Keratinocyte (primary cell): Measurements from ENCODE around the gene MTA2. TPM values are rescaled to one million over a fixed set of nuclear protein-coding genes. Genes with fewer than 3 reads are reported as not detected.

Experiments used
- DNase-seq: peaks from one replicate; pipeline ENCODE4 v3.0.0-alpha.2; 2011; ENCODE audit warnings: low read depth, missing footprints, low spot score
- FAIRE-seq: peaks from 2 replicates; lab custom pipeline; 2011; peaks lifted over from hg19 to GRCh38; lab: Jason Lieb, UNC
- H2AFZ ChIP-seq: 2 replicates; pipeline ENCODE4 v1.6.0; 2012; ENCODE audit warnings: low read length, control low read depth, inconsistent platforms; ENCODE audit not compliant: control insufficient read depth
- H3K27ac ChIP-seq: 2 replicates; pipeline ENCODE4 v1.5.1; 2011; ENCODE audit warnings: low read length; ENCODE audit not compliant: control insufficient read depth, insufficient read depth
- H3K27me3 ChIP-seq: 3 replicates; pipeline ENCODE4 v1.6.0; 2011; ENCODE audit warnings: low read length; ENCODE audit not compliant: control insufficient read depth, insufficient read depth; ENCODE audit errors: extremely low read depth
- H3K36me3 ChIP-seq, 2 experiments: 2 replicates in 1 of 2; 3 replicates in 1 of 2; pipeline ENCODE4 v1.5.1; 2011; ENCODE audit warnings: low read length in 2 of 2, mild to moderate bottlenecking in 1 of 2; ENCODE audit not compliant: control insufficient read depth in 2 of 2, insufficient read depth in 2 of 2; ENCODE audit errors: extremely low read depth in 1 of 2
- H3K4me1 ChIP-seq: 3 replicates; pipeline ENCODE4 v1.5.1; 2011; ENCODE audit warnings: low read length; ENCODE audit not compliant: control insufficient read depth, insufficient read depth; ENCODE audit errors: extremely low read depth
- H3K4me2 ChIP-seq: 3 replicates; pipeline ENCODE4 v1.6.0; 2011; ENCODE audit warnings: low read depth, low read length; ENCODE audit not compliant: control insufficient read depth, insufficient read depth; ENCODE audit errors: extremely low read depth
- H3K4me3 ChIP-seq, 3 experiments: fragments of 200-600 bp in 1 of 3; sonication (generic) in 1 of 3; 2 replicates in 2 of 3; 3 replicates in 1 of 3; pipeline ENCODE4 v1.5.1; 2011 to 2016; ENCODE audit warnings: low read length in 3 of 3, mild to moderate bottlenecking in 3 of 3, control low read depth in 2 of 3, inconsistent platforms in 1 of 3, low read depth in 1 of 3, mixed read lengths in 1 of 3, mixed run types in 1 of 3, moderate library complexity in 1 of 3; ENCODE audit not compliant: control insufficient read depth in 2 of 3, insufficient read depth in 2 of 3; ENCODE audit errors: extremely low read depth in 1 of 3
- H3K79me2 ChIP-seq: 2 replicates; pipeline ENCODE4 v1.6.0; 2012; ENCODE audit warnings: low read length; ENCODE audit not compliant: control insufficient read depth, insufficient read depth
- H3K9ac ChIP-seq: 3 replicates; pipeline ENCODE4 v1.6.0; 2011; ENCODE audit warnings: low read length; ENCODE audit not compliant: control insufficient read depth, insufficient read depth; ENCODE audit errors: extremely low read depth
- H3K9me1 ChIP-seq: 3 replicates; pipeline ENCODE4 v1.6.0; 2011; ENCODE audit warnings: low read length; ENCODE audit not compliant: control insufficient read depth, insufficient read depth; ENCODE audit errors: extremely low read depth
- H3K9me3 ChIP-seq: 2 replicates; pipeline ENCODE4 v1.5.1; 2012; ENCODE audit warnings: low read depth, low read length; ENCODE audit not compliant: control insufficient read depth
- H4K20me1 ChIP-seq: 3 replicates; pipeline ENCODE4 v1.6.0; 2011; ENCODE audit warnings: low read length; ENCODE audit not compliant: control insufficient read depth, insufficient read depth; ENCODE audit errors: extremely low read depth
- EZH2 ChIP-seq: IDR thresholded peaks from one replicate; pipeline ENCODE4 v1.6.1; 2012; ENCODE audit warnings: inconsistent platforms, mild to moderate bottlenecking, low read length, moderate library complexity
- dilution Hi-C: fragments of 300-500 bp; cut with MboI; formaldehyde crosslinking; loops from one replicate; pipeline ENCODE4 v1.7.0; 2020; ENCODE audit warnings: low sequenced_read_pairs; ENCODE audit not compliant: extremely low pct_ligation_motif_present
- polyA plus RNA-seq, 5 experiments: library from polyadenylated mRNA; depleted of rRNA in 3 of 5; stranded (reverse) in 3 of 5; stranded (forward) in 1 of 5; unstranded in 1 of 5; fragments of >200 nt; gene quantifications; 1 replicate in 1 of 5; 2 replicates in 3 of 5; 3 replicates in 1 of 5; pipeline versions ENCODE4 v1.2.1 to v1.2.3, GENCODE V29; 2011 to 2012; ENCODE audit warnings: missing spikeins in 2 of 5, low read depth in 1 of 5, low replicate concordance in 1 of 5
- TF ChIP-seq, protein P1 (sequence below), 3 experiments: IDR thresholded peaks in 1 of 3; conservative IDR thresholded peaks in 1 of 3; optimal IDR thresholded peaks in 1 of 3; 2 replicates in 2 of 3; 3 replicates in 1 of 3; pipeline versions ENCODE3 to v1.5.1; 2011; ENCODE audit warnings: low read length in 3 of 3, mild to moderate bottlenecking in 3 of 3, moderate library complexity in 2 of 3, control low read depth in 1 of 3, inconsistent platforms in 1 of 3; ENCODE audit not compliant: insufficient read depth in 2 of 3; ENCODE audit errors: extremely low read depth in 1 of 3

Gene MTA2
- polyA plus RNA-seq, 1 donor (not counting 4 experiments of a cell fraction or from before 2014, with no cell fraction given): 39.7 TPM

- Histone ChIP-seq H3K27me3 (no peaks in the 10 kb centered on the region), H3K4me1 (peaks cover 12% of the 10 kb centered on the region), H3K27ac (no peak overlapping the region), H3K79me2 (peaks cover 2% of the 10 kb centered on the region), H3K9me3 (no peaks in the 10 kb centered on the region), H4K20me1 (no peaks in the 10 kb centered on the region), H3K4me2 (no peak overlapping the region), H3K9me1 (no peaks in the 10 kb centered on the region), H2AFZ (no peak overlapping the region), H3K9ac (no peak overlapping the region), H3K36me3 (peaks cover 4 to 37% of the 10 kb centered on the region in 2 experiments), H3K4me3 (no peak overlapping the region)
- DNase-seq: no peak
- dilution Hi-C loops: no loop called here
- TF ChIP-seq EZH2: no peak
- TF ChIP-seq, protein P1, sequence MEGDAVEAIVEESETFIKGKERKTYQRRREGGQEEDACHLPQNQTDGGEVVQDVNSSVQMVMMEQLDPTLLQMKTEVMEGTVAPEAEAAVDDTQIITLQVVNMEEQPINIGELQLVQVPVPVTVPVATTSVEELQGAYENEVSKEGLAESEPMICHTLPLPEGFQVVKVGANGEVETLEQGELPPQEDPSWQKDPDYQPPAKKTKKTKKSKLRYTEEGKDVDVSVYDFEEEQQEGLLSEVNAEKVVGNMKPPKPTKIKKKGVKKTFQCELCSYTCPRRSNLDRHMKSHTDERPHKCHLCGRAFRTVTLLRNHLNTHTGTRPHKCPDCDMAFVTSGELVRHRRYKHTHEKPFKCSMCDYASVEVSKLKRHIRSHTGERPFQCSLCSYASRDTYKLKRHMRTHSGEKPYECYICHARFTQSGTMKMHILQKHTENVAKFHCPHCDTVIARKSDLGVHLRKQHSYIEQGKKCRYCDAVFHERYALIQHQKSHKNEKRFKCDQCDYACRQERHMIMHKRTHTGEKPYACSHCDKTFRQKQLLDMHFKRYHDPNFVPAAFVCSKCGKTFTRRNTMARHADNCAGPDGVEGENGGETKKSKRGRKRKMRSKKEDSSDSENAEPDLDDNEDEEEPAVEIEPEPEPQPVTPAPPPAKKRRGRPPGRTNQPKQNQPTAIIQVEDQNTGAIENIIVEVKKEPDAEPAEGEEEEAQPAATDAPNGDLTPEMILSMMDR (optimal IDR thresholded peaks at IDR 0.05 in 1 of 3, IDR thresholded peaks at IDR 0.05 in 1 of 3, conservative IDR thresholded peaks at IDR 0.05 in 1 of 3; ENCODE audit: extremely low read depth in 1 of 3, insufficient read depth in 2 of 3, low read length in 3 of 3): no peak
- no peak for FAIRE-seq
Measured at GRCh38 chr11:62578541-62578940, 23.1 kb downstream of the MTA2 start.

DNA sequence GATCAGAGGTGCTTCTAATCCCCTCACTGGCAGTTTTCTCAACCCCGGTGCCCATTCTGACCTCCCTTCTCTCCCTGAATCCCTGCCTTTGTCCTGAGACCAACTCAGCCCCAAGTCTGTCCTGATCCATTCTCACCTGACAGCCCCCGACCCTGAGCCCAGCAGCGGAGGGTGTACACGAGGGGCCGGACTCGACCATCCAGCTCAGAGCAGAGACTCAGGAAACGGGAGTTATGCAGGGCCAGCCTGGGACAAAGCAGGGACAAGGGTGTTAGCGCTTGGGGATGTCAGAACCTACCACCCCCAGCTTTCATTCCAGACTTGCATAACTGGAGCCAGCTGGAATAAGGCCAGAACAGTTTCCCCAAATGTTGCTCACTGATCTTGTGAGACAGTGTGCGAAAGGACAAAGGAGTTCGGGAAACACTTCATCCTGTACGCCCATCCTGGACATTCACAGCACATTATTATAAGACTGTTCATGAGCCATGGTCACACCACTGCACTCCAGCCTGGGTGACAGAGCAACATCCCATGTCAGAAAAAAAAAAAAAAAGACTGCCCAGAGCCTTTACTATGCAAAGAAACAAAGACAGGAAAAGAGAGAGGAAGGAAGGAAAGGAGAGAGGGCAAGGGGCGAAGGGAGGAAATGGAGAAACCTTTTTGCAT is 24.5 kb downstream of the MTA2 start:
- no peaks in the 10 kb centered on the region for H4K20me1 ChIP-seq
- no peak overlapping the region for H2AFZ ChIP-seq
- H3K9ac ChIP-seq: no peak overlapping the region
- TF ChIP-seq, protein P1 (optimal IDR thresholded peaks at IDR 0.05 in 1 of 3, IDR thresholded peaks at IDR 0.05 in 1 of 3, conservative IDR thresholded peaks at IDR 0.05 in 1 of 3; ENCODE audit: extremely low read depth in 1 of 3, insufficient read depth in 2 of 3, low read length in 3 of 3): no peak
- no peak for TF ChIP-seq EZH2
- H3K4me2 ChIP-seq: no peak overlapping the region
- peaks cover 15% of the 10 kb centered on the region for H3K79me2 ChIP-seq
- H3K4me3 ChIP-seq: no peak overlapping the region
- dilution Hi-C loops: no loop called here
- H3K27ac ChIP-seq: no peak overlapping the region
- peaks cover 17% of the 10 kb centered on the region for H3K4me1 ChIP-seq
- peaks cover 8 to 38% of the 10 kb centered on the region in 2 experiments for H3K36me3 ChIP-seq
- H3K9me3 ChIP-seq: no peaks in the 10 kb centered on the region
- no peaks in the 10 kb centered on the region for H3K27me3 ChIP-seq
- no peaks in the 10 kb centered on the region for H3K9me1 ChIP-seq
- DNase-seq: no peak
- no peak for FAIRE-seq
